Stimulated activated CD4-positive, alpha-beta T cell treated with anti-CD3 and anti-CD28 coated beads, TNF-alpha, amount 100 ng/mL, for 1 hour (primary cell): Measurements from ENCODE around the gene NOL4L.
"Not testable (repeated sequence)": the region's sequence is repeated elsewhere in the genome, so short reads cannot be mapped to it uniquely, and the experiment has no call there.

Source experiments
- DNase-seq, 3 donors: peaks; one replicate each; pipeline ENCODE4 v3.0.0-alpha.2; 2020; ENCODE audit warnings: low read depth in 3 of 3, low spot score in 1 of 3

Gene NOL4L

DNA sequence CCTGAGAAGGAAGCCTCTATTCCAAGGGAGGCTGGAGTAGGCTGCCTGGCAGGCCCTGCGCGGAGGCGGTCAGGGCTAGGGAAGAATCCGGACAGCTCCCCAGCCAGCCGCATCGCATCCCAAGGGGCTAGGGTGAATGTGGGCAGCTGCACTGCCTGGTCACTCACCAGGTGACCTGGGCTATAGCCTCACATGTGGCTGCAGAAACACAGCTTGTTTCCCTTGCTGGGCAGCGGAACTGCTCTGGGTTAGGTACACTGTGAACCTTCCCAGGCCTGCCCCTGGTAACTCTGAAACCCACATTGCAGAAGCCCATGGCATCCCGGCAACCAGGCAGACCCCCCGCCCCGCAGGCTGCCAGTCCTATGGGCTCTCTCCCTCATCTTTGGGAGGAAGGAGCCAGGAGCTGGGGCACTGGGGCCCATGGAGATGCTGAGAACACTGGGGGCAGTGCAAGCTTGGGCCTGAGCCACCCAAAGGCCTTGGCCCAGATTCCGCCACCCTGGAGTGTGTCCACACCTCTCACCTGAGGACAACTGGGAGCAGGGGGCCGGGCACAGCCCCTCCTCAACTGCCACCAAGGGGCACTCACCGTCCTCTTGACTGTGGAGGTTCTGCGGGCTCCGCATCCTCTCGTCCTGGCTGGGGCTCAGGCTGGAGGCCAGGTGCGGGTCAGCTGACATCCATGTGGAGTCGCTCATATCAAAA lies 111.0 kb downstream of the NOL4L start:
- no peak for DNase-seq

- DNase-seq, result no peak
These were observed 111.7 kb downstream of the NOL4L start for GRCh38 chr20:32473231-32474008.

GRCh38 chr20:32472581-32473207 lies 112.4 kb downstream of the NOL4L start:
- DNase-seq, result no peak

DNA sequence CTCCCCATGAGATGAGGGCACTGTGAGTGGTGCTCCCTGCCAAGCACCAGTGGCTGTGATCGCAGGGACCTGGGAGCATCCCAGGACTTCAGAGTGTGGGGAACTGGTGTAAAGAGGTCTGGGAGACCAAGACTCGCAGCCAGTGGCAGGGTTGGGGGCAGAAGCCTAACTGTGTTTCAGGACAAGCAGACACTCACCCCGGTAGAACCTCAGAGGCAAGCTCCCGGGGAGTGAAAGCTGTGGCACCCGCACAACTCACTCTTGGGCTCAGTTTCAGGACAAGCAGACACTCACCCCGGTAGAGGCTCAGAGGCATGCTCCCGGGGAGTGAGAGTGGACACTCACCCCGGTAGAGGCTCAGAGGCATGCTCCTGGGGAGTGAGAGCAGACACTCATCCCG lies 114.2 kb downstream of the NOL4L start:
- no peak for DNase-seq

DNA sequence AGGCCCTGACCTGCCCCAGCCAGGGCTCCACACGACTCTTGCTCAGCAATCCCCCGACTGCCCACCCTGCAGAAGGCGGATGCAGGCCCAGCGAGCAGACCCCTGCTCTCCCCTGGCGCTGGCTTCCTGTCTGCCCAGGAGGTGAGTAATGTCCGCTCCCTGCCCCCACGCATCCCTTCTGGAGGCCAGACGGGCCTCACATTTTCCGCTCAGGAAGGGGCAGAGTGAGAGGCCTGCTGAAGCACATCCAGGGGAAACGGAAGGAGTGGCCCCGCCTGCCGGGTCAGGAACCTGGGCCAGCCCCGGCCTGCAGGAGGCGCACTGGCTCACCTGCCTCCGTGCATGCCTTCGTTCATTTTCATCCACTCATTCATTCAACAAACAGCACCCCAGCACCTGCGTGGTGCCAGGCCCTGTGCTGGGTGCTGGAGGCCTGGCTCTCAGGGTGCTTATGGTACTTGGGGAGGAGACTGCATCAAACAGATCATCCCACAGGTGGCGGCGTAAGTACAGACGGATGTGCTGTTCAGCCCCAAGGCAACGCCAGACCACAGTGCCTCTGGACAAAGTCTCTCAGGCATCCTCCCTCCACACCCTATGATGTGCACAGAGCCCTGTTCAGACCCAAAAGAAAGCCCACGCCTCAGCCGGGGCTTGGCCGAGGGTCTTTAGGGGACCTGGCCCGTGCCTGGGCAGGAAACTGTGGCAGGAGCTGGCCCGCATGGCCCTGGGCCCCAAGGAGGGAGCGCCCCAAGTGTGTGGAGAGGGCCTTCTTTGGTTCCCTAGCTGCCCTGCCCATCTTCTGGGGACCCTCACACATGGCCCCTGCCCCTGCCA lies 114.9 kb downstream of the NOL4L start:
- no peak for DNase-seq

- no peak for DNase-seq
These were observed 116.3 kb downstream of the NOL4L start for GRCh38 chr20:32468860-32469259.

GRCh38 chr20:32468313-32468640 lies 116.9 kb downstream of the NOL4L start:
- no peak for DNase-seq

- DNase-seq, result no peak
These were observed 117.4 kb downstream of the NOL4L start for GRCh38 chr20:32467506-32468312.

DNA sequence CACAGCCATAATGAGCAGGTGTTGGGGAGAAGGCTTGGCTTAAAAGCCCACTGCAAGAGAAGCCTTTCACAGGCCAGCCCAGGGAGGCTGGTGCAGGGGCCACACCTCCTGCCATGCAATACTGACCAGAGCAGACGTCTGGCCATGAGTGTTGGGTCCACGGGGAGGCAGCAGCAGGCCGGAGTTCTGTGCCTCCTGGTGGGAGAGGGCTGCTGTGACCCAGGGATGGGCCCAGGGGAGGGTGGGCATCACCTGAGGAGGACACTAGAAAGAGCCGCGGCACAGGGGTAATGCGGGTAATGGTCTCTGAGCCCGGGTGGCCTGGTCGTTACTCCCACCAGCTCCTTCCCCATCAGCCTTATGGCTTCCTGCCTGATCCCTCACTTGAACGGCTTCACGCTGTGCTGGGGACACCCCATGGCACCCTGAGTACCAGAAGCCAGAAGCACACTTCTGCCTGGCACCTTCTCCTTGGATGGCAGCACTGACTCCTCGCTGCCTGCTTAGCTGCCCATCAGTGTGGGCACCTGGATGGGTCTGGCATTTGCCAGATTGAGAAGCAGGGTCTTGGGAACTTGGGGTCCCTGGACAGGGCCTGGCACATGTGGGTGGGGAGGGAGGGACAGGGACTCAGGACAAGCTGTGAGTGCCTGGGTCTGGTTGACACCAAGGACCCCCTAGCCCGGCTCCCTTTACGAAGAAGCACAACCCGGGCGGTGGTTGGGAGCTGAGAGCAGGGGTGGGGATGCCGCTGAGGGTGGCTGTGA lies 118.2 kb downstream of the NOL4L start:
- no peak for DNase-seq

- DNase-seq, result not testable (repeated sequence)
These were observed 119.0 kb downstream of the NOL4L start for GRCh38 chr20:32465901-32466675.

DNA sequence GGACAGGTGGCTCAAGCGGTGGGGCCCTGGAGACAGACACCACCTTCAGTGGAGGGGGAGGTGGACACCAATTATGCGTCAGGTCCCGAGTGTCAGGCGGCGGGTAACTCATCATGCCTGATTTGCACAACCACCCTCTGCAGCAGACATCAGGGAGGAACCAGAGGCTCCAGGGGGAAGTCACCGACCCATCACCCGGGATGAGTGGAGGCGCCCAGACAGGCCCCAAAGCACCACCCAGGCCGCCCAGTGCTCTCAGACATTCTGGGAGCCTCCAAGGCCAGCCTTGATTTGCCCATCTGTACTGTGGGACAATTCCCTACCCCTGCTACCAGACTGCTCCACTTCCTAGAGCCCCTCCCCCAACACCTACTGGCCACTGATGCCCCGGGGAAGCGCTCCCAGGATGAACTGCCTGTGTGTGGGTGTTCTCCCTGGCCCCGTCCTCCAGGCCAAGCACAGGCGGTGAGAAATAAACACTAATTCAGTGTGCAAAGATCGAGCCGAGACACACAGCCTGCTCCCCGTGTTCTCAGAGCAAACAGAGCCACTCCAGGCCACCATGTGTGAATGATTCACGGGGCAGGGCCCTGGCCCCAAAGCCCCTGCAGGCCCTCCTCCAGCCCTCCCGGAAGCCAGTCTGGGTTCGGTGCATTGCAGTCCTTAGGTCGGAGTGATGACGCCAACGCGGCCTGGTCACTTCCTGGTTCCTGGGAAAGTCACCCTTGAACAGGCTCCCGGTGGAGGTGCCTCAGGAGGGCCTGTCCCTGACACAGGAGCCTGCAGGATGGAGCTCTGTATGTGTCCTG lies 119.8 kb downstream of the NOL4L start:
- DNase-seq, result no peak

- DNase-seq, result no peak
These were observed 120.6 kb downstream of the NOL4L start for GRCh38 chr20:32464401-32465091.

- no peak for DNase-seq
These were observed 121.3 kb downstream of the NOL4L start for GRCh38 chr20:32463642-32464400.

DNA sequence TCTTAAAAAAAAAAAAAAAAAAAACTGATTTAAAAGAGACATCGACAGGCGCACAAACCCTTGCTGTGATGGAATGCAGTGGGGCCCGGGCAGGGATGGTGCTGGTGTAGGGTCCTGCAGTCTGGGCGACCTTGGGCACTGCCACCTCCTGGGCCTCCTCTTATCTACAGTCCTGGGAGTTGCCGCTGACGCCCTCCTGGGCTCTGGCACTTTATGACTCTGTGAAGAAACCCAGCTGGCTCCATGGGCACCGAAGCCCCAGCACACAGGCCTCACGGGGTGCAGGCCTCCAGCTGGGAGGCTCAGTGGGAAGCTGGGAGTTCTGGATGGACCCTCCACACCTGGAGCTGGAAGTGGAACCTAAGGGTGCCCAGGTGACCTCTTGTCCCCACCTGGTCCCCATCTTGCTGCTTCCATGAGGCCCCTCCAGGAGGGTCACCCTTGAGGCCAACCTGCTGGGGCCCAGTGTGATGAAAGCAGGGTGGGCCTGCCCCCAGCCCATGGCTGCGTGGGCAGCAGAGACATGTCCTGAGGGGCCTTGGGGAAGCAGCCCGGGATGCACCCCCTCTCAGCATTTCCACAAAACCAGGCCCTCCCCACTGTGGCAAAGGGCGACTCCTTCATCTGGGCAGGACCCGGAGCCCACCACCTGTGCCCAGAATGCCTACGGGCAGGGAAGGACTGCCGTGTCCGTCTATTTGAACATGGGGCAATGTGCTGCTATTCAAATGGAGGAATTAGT lies 122.1 kb downstream of the NOL4L start:
- no peak for DNase-seq

GRCh38 chr20:32461836-32462600 lies 123.1 kb downstream of the NOL4L start:
- DNase-seq, result no peak
